A673 (cell line): ENCODE measurements around the gene MSI2.

ENCODE experiments used
- EZH2 ChIP-seq: fragments of 200-600 bp; sonication (generic); IDR thresholded peaks from 2 replicates; pipeline ENCODE4 v1.6.1; 2017; ENCODE audit warnings: borderline replicate concordance, low read depth, mild to moderate bottlenecking, mixed read lengths, antibody characterized with exemption, low read length; ENCODE audit not compliant: poor library complexity, severe bottlenecking
- TF ChIP-seq, protein P1 (sequence below): fragments of 300-800, 200-600 bp; sonication (generic); conservative IDR thresholded peaks from 2 replicates; pipeline ENCODE4 v1.5.1; 2017; ENCODE audit warnings: low read depth, mild to moderate bottlenecking, antibody characterized with exemption, low read length, moderate library complexity, mixed read lengths

DNA sequence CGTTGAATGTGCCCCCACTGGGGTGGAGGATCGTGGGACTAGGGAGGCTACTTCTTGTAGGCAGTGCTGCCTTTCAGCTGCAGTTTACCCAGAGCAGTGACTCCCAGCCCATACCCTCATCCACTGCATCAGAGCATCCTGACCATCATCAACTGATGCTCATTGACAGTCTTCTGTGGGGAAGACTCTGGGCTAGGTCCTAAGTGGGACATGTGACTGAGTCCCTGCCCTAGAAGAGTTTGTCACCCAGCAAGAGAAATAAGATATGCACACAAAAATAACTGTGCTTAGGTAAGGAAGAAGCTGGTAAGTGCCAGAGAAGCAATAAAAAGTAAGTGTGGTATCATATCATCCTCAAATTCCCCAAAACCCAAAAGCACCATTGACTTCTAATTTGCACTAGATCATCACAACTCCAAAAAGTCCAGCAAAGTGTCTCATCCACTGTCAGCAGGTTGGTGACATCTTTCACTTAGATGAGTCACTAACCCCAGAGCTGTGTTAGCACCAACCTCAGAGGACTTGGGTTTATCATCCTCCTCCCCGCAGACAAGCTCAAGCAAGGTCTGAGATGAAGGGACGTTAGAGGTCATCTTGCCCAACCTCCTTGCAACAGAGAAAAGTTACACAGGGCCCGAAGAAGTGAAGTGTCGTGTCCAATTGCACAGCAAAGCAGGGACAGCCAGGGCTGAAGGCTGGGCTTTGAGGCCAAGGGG, 389.8 kb downstream of the MSI2 start:
- TF ChIP-seq, protein P1, sequence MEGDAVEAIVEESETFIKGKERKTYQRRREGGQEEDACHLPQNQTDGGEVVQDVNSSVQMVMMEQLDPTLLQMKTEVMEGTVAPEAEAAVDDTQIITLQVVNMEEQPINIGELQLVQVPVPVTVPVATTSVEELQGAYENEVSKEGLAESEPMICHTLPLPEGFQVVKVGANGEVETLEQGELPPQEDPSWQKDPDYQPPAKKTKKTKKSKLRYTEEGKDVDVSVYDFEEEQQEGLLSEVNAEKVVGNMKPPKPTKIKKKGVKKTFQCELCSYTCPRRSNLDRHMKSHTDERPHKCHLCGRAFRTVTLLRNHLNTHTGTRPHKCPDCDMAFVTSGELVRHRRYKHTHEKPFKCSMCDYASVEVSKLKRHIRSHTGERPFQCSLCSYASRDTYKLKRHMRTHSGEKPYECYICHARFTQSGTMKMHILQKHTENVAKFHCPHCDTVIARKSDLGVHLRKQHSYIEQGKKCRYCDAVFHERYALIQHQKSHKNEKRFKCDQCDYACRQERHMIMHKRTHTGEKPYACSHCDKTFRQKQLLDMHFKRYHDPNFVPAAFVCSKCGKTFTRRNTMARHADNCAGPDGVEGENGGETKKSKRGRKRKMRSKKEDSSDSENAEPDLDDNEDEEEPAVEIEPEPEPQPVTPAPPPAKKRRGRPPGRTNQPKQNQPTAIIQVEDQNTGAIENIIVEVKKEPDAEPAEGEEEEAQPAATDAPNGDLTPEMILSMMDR, result no peak
- no peak for TF ChIP-seq EZH2
